Measurements from ENCODE around the gene CHD9NB. TPM values are rescaled to one million over a fixed set of nuclear protein-coding genes. Genes with fewer than 3 reads are reported as not detected.
"Not testable (repeated sequence)": the region's sequence is repeated elsewhere in the genome, so short reads cannot be mapped to it uniquely, and the experiment has no call there.

CHD9NB gene
- total RNA-seq, 1 donor from 2014 or later: 1.4 TPM

DNA sequence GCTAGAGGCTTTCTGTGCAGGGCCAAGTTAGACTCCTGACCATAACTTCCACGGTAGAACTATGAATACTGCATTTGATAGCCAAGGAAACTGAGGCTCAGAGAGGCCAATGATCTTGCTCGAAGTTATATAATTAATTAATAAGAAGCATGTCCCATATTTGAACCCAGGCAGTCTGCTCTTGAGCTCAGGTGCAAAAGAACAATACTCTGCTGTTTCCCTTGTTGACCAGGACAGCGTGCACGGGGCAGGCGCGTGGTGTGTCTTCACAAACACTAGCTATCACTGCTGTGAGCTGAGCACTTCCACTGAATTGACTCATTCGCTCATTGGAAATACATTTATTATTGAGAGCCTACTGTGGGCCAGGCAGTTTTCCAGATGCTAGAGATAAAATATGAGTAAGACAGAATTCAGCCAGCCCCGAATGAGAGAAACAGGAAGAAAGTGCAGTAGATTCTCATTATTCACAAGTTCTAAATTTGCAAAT, 3.7 kb upstream of the CHD9NB start:
- DNase-seq: no peak

DNA sequence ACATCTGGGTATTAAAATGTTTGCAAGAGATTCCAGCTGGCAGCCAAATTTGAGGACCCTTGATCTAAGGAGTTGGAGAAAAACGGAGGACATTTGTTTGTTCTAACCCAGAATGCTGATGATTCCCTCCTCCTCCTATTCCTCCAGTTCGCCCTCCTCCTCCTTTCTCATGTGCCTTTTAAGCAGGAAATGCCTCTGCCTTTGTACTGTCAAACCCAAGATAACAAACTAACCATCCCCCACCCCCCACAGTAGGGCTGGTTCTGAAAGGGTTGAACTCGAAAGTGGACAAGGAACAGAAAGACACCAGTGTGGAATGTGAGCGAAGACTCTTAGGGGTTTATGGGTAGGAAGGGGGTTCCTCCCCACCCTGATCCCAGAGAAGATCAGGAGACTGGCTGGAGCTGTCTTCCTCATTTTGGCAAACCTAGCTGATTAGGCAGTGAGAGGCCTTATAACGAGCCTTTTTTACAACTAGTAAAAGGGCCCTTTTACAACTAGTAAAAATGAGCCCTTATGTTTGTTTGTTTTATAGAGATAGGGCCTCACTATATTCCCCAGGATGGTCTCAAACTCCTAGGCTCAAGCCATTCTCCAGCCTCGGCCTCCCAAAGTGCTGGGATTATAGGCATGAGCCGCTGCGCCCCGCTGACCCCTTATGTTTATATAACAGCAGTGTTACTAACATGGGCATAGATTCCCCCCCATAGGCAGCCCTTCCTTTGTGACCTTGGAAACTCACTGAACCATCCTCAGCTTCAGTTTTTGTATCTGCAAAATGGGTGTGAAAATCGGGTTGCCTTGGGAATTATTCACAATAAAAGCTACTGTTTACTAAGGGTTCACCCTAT, 3.1 kb upstream of the CHD9NB start:
- DNase-seq: peak; percentile 71

DNA sequence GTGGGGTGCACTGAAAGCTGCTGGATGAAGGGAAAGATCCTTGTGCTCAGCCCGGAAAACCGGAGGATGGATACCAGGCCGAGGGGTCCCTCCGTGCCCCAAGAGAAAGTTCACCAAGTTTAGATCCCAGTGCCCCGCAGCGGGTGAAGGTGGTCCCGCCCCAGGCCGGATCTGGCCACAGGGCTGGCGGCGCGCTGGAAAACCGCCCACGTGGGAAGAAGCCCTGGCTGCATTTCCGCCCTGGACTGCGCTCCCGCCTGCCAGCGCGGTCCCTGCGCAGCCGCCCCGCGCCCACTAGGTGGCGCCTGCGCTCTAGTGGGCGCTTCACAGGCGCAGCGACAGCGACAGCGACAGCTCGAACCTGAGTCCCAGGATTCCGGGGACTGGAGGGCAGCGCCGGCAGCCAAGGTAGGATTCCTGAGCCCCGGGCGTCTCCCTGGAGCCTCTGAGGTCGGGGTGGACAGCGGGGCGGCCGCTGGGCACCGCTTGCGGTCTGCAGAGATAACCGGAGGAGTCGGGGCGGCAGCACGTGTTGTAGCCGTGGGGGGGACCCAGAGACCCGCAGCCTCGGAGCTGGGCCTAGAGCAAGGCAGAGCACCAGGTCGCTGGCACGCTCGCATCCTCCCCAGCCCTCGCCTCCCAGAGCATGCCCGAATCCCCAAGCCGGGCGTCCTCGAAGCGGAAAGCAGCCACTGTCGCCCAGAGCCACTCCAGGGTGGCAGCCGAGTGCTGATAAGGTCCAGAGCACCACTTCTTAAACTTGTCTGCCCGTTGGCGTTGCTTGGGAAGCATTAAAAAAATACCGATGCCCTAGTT, 2.2 kb upstream of the CHD9NB start, which contains the start of gene CHD9:
CHD9 (plus strand) TSS at position 322 of the 816 bp plus-strand sequence. CDS start 101,099 bp downstream, outside the sequence.
- DNase-seq: peak; percentile 94

DNA sequence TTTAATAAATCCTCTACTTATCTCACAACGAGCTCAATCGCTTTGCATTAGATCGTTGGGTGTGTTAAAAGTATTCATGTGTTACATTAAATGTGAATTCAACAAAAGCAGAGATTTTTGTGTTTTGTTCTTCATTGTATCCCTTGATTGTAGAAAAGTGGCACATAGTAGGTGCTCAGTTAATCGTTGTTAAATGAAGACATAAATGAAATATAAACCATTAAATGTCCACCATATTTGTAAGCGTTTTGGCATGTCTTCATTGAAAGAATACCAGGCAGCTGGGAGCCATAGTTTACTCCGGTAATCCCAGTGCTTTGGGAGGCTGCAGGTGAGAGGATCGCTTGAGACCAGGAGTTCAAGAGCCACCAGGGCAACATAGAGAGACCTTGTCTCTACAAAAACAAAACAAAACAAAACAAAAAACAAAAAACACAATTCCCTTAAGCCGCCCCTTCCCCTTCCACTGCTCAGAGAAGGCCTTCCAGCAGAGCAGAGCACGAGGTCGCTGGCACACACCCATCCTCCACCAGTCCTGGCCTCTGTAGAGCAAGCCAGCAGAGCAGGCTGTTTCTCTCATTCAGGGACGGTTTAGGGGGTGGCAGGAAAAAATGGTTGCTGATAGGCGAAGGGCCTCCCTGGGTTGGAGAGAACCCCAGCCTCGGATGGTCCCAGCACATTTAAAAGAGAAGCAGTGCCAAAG, 1.4 kb upstream of the CHD9NB start:
- DNase-seq: peak; percentile 55

DNA sequence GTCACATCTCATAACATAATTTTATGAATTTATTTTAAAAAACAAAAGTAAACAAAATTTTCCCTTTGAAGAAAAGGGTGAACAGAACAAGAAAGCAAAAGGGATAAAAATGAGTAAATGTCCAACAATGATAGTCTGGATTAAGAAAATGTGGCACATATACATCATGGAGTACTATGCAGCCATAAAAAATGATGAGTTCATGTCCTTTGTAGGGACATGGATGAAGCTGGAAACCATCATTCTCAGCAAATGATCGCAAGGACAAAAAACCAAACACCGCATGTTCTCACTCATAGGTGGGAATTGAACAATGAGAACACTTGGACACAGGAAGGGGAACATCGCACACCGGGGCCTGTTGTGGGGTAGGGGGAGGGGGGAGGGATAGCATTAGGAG, 1.4 kb downstream of the CHD9NB start:
- DNase-seq: not testable (repeated sequence)

DNA sequence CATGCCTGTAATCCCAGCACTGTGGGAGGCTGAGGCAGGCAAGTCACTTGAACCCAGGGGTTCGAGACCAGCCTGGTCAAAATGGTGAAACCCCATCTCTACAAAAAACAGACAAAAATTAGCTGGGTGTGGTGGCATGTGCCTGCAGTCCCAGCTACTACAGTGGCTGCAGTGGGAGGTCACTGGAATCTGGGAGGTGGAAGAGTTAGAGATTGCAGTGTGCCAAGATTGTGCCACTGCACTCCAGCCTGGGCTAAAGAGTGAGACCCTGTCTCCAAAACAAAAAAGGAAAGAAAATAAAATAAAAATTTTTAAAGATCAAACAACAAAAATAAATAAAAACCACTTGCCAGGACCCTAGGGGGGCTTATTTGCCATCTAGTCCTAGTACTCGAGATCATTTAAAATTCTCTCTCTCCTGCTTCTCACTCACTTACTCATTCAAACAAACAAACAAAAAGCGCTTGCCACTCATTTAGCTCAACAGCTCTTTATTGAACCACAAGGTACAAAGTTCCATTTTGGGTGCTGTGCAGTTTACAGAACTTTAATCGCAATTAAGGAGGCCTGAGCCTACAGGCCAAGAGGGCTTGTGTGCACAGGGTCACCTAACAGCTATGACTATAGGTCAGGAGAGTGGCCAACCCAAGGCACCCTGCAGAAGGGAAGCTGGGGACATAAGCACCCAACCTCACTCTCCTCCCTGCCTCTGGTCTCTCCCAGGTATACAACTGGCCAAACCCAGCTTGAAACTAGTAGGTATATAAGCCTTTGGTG, 4.4 kb downstream of the CHD9NB start:
- DNase-seq: no peak

DNA sequence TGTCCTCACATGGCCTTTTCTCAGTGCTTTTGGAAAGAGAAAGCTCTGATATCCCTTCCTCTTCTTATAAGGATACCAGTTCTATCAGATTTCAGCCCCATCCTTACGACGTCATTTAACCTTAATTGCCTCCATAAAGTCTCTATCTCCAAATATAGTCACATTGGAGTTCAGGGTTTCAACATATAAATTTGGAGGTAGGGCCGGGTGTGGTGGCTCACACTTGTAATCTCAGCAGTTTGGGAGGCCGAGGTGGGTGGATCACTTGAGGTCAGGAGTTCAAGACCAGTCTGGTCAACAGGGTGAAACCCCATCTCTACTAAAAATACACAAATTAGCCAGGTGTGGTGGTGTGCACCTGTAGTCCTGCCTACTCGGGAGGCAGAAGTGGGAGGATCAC, 5.2 kb downstream of the CHD9NB start:
- not testable (repeated sequence) for DNase-seq

DNA sequence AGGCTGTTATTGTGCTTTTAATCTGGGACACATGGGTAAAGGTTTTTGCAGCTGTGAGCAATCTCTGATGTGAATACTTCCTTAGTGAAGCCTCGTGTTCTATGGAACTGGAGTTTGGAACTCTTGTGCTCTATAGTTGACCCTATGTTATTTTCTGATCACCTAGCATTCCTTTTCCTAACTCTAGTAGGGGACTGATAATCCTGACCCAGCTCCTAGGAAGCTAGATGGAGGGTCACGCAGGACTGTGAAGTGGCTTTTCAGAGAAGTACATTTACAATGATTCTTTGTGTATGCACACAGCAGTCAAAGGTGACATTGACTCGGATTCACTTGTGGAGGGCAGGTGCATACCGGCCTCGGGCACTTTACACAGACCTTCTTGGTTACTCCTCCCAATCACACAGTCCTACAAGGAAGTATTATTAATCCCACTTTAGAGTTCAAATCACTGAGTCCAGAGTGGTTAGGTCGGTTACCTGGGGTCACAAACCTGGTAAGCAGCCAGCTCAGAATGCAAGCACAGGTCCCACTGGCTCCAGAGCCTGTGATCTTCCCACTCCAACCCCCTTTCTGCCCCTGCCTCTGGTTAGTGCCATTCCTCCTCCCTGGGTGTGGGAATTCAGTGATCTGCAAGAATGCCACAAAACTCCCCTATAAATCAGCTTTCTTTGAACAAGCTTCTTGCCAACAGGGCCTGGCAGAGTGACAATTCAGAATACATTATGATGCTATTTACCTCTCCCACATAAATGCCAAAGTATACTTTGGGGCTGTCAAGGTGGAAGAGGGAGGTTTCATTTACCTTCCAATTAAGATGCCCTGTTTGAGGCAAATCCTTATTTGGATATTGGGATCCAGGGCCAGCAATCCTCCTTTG, 7.1 kb downstream of the CHD9NB start:
- peak; percentile 55 for DNase-seq

DNA sequence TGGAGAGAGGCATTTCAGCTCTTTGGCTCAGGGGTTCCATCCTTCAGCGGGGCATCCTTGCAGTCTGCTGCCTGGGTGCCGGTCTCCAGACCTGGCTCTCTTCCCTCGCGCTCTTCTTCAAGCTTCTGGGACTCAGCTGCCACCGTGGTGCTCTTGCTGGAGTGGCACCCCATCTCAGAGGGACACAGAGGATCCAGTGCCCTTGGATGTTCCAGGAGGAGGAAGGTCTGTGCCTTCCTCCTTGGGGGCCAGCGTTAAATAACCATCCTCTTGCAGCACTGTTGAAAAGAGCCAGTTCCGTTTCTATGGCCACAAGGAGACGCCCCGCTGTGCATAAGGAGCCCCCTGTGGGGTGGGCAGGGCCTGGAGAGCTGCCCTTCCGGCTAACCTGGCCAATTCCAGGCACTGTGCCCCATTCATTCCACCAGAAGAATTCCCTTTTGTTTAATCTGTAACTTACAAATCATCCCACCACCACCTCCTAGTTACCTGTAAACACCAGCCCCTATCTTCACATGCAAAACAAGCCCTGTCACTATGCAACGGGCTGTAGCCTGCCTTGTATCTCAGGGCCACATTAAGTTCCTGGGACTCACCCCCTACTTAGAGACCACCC, 8.6 kb downstream of the CHD9NB start:
- DNase-seq: peak; percentile 46

DNA sequence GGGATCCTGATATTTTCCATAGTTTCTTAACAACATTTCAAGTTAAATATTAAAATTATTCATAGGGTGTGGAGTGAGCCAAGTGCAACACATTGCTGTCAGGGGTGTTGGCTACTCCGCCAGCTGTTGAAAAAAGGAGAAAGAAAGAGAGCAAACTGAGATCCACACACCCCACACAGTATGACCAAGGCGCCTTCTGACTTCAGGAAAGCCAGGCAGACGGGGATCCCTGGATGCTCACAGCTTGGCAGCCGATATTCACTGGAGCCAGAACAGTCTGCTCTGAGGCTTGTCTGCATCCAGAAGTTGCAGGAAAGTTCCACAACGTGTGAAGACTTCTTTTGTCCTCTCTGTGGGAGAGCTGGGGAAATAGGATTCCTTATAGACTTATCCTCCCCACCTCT, 9.3 kb downstream of the CHD9NB start:
- DNase-seq: peak; percentile 75

DNA sequence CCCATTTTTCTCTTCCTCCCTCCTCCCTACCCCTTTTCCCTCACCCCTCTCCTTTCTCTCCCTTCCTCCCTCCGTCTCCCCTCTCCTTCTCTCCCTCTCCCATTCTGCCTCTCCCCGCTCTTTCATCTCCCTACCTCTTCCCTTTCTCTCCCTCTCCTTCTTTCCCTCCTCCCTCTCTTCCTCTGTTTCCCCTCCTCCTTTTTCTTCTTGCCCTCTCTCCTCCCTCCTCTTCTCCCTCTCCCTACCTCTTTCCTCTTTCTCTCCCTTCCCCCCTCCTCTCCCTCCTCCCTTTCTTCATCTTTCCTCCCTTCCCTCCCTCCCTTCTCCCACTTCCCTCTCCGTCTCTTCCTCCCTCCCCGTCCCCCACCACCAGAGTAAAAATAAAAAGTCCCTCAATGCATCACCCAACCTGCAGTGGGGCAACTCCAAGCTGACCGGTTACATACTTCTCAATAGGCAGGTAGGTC, 10.4 kb downstream of the CHD9NB start:
- no peak for DNase-seq

DNA sequence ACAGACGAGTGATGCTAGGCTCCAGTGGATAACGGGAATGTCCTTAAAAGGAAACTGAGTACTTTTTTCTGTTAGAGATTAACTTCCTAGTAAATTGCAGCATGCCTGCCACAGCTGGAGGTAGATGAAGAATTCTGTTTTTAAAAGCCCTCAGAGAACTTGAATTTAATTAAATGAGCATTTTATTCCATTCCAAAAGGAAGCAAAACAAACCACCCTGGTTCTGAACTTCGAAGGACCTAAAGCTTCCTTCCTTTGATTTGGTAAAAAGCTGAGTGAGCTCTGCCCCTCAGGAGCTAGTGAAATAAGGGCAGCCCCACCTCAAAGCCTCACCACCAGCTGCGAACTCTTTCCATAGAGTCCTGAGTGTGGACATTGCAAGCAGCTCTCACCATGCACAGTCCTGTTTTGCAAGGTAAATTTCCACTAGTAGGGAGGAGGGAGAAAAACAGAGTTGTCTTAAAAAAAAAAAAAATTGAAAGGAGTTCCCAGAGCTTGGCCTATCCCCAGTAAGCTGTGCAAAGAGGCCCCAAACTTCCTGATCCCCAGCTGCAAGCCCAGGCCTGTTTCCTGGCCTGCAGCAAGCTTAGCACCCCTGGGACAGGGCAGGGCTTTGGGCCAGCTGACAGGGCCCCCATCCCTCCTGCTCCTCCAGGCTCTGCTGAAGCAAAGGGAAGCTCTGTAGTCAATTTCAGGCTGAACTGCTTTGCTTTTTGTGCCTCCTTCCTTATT, 11.2 kb downstream of the CHD9NB start:
- peak; percentile 95 for DNase-seq

DNA sequence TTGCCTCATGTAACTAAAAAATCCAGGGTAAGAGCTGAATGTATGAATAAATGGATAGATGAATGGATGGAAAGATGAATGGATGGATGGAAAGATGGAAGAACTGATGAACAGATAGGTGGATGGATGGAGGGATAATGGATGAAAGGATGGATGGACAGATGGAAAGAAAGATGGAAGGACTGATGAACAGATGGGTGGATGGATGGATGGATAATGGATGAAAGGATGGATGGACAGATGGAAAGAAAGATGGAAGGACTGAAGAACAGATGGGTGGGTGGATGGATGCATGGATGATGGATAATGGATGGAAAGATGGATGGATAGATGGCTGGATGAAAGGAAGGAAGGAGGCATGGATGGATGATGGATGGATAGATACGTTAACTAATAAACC, 11.9 kb downstream of the CHD9NB start:
- DNase-seq: no peak

DNA sequence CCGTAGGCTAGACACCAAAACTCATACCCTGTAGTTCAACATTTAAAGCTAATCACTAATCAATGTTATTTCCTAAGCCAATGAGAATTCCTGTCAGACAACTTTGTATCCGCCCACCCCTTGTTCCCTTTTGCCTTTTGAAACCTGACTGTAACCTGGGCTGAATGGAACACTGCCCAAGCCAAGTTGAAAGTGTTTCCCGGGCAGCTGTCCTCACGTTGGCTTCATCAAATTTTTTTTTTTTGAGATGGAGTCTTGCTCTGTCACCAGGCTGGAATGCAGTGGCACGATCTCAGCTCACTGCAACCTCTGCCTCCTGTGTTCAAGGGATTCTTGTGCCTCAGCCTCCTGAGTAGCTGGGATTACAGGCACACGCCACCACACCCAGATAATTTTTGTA, 16.0 kb downstream of the CHD9NB start:
- not testable (repeated sequence) for DNase-seq

DNA sequence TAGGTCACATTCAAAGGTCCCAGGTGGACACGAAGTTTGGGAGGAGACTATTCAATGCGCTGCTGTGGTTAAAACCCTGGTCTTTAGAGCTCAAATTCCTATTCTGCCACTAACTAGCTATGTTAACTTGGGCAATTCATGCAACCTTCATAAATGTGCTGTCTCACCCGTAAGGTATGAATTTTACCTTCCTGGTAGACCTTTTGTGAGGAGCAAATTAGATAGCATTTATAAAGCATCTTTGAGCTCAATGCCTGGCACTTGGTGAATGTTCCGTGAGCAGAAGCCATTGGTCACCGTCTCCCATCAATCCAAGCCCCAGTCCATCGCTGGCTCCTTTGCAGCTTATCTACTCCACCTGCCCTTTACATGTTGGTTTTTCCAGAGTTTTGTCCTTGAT, 16.6 kb downstream of the CHD9NB start:
- DNase-seq: no peak

DNA sequence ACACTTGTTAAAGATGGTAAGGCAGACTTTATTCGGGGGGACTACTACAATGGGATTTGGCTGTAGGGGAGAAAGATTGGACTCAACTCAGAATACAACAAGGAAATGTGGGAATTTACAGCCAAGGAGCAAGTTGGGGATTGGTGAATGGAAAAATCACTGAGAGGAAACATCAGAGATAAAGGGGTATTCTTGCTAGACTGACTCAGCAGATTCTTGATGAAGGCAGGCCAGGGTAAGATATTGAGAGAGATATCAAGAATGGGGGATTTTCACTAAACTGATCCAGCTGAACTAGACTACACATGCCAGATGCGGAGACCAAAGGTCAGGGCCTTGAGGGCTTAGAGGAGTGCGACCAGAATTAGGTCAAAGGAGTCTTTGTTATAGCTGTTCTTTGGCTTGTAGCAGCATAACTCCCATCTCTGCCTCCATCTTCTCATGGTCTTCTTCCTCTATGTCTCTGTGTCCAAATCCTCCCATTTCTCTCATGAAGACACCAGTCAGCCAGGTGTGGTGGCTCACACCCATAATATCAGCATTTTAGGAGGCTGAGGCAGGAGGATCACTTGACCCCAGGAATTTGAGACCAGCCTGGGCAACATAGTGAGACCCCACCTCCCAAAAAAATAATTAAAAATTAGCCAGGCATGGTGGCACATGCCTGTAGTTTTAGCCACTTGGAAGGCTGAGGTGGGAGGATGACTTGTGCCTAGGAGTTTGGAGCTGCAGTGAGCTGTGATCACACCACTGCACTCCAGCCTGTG, 17.3 kb downstream of the CHD9NB start:
- DNase-seq: no peak

DNA sequence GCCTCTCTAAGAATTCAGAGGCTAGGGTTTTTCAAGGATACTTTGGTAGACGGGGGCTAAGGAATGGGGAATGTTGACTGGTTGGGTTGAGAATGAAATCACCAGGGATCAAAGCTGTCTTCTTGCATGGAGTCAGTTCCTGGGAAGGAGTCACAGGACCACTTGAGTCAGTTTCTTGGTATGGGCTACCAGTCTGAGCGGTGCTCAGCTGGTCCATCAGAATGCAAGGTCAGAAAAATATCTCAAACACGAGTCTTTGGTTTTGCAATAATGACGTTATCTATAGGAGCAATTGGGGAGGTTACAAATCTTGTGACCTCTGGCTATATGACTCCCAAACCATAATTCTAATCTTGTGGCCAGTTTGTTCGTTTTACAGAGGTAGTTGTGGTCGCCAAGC, 18.4 kb downstream of the CHD9NB start:
- DNase-seq: no peak

DNA sequence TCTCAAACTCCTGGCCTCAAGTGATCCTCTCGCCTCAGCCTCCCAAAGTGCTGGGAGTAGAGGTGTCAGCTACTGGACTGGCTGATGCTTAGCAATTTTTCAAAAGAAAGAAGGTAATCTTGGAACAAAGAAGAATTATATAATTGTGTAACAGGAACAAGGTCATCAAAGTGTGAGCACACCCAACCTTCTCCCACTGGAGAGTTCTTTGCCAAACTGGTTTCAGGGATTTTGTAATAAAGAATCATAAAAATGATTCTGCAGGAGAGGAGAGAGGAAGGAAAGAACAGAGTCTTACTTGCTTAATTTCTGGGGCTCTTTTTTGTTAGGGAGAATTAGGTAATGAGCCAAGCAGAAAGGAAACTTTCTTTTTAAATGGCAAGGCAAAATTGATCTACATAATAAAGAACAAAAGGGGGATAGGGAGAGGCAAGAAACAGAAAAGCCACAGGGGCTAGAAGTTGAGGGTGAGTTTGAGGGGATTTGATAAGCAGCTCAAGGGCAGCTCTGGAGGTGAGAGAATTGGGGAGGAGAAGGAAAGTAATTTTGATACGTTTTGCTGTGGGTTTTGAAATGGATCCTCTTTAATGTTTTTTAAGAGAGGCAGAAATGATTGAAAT, 21.3 kb downstream of the CHD9NB start:
- no peak for DNase-seq
